Endothelial cell of umbilical vein (primary cell): ENCODE measurements around the gene SEMA3A. TPM values are rescaled to one million over a fixed set of nuclear protein-coding genes. Genes with fewer than 3 reads are reported as not detected.

Experiments
- BruUV-seq: library from RNA; stranded (reverse); fragments of 400-500 nt; replicated peaks from 2 replicates; lab custom pipeline; 2021; lab: Mats Ljungman, UMichigan
- CTCF ChIA-PET: fragments of 300-600, 350-600 bp; sonication (Branson Sonifier 250); formaldehyde crosslinking; loops from one replicate; lab custom pipeline; 2021; ENCODE audit warnings: antibody characterized with exemption, inconsistent platforms; lab: Charles Lee
- POLR2A ChIA-PET: fragments of 300-600, 350-600 bp; sonication (Branson Sonifier 250); formaldehyde crosslinking; loops from one replicate; lab custom pipeline; 2021; ENCODE audit warnings: antibody characterized with exemption, inconsistent platforms; lab: Charles Lee
- DNase-seq: peaks from one replicate; pipeline ENCODE4 v3.0.0-alpha.2; 2011; ENCODE audit warnings: low read depth, low spot score
- FAIRE-seq: peaks from 2 replicates; lab custom pipeline; 2011; peaks lifted over from hg19 to GRCh38; lab: Jason Lieb, UNC
- H2AFZ ChIP-seq: 2 replicates; pipeline ENCODE4 v1.6.0; 2012; ENCODE audit warnings: low read depth, low read length, control low read depth, inconsistent platforms
- H3K27ac ChIP-seq: 2 replicates; pipeline ENCODE4 v1.5.1; 2011; ENCODE audit warnings: low read depth, mild to moderate bottlenecking, control low read depth, low read length, moderate library complexity; ENCODE audit not compliant: insufficient read depth
- H3K27me3 ChIP-seq, 2 experiments: 2 replicates each; pipeline versions ENCODE4 v1.6.0 to v1.6.1; 2011; ENCODE audit warnings: low read length in 2 of 2, mixed read lengths in 1 of 2; ENCODE audit not compliant: control insufficient read depth in 2 of 2, insufficient read depth in 2 of 2
- H3K36me3 ChIP-seq, 2 experiments: 2 replicates in 1 of 2; 3 replicates in 1 of 2; pipeline ENCODE4 v1.5.1; 2011; ENCODE audit warnings: low read length in 2 of 2, mild to moderate bottlenecking in 1 of 2, moderate library complexity in 1 of 2; ENCODE audit not compliant: control insufficient read depth in 2 of 2, insufficient read depth in 2 of 2; ENCODE audit errors: extremely low read depth in 1 of 2
- H3K4me1 ChIP-seq: 3 replicates; pipeline ENCODE4 v1.5.1; 2011; ENCODE audit warnings: mild to moderate bottlenecking, low read length; ENCODE audit not compliant: control insufficient read depth, insufficient read depth; ENCODE audit errors: extremely low read depth
- H3K4me2 ChIP-seq: 2 replicates; pipeline ENCODE4 v1.6.1; 2011; ENCODE audit warnings: low read length, control low read depth, mixed read lengths; ENCODE audit not compliant: insufficient read depth
- H3K4me3 ChIP-seq, 3 experiments: fragments of 200-600 bp in 1 of 3; sonication (generic), shearing (Covaris generic) in 1 of 3; replicated peaks in 1 of 3; 2 replicates each; pipeline ENCODE4 v1.5.1; 2011 to 2016; ENCODE audit warnings: control low read depth in 3 of 3, low read length in 3 of 3, mild to moderate bottlenecking in 2 of 3, inconsistent platforms in 1 of 3, low read depth in 1 of 3, moderate library complexity in 1 of 3; ENCODE audit not compliant: insufficient read depth in 1 of 3
- H3K79me2 ChIP-seq: 2 replicates; pipeline ENCODE4 v1.6.0; 2012; ENCODE audit warnings: low read length, inconsistent platforms; ENCODE audit not compliant: control insufficient read depth, insufficient read depth
- H3K9ac ChIP-seq: replicated peaks from 2 replicates; pipeline ENCODE3; 2011; ENCODE audit warnings: low read length, control low read depth; ENCODE audit not compliant: insufficient read depth; ENCODE audit errors: extremely low read depth
- H3K9me1 ChIP-seq: replicated peaks from 3 replicates; pipeline ENCODE4 v1.6.0; 2011; ENCODE audit warnings: mild to moderate bottlenecking, low read length; ENCODE audit not compliant: control insufficient read depth, insufficient read depth; ENCODE audit errors: extremely low read depth
- H3K9me3 ChIP-seq: replicated peaks from 2 replicates; pipeline ENCODE4 v1.5.1; 2012; ENCODE audit warnings: low read length, inconsistent platforms; ENCODE audit not compliant: control insufficient read depth, insufficient read depth
- H4K20me1 ChIP-seq: replicated peaks from 2 replicates; pipeline ENCODE3; 2011; ENCODE audit warnings: mild to moderate bottlenecking, low read length; ENCODE audit not compliant: control insufficient read depth, insufficient read depth; ENCODE audit errors: extremely low read depth
- CTCF ChIP-seq, 2 donors: IDR thresholded peaks; 1 replicate in 1 of 2; 2 replicates in 1 of 2; pipeline ENCODE4 v1.5.1; 2011; ENCODE audit warnings: low read length in 2 of 2, mild to moderate bottlenecking in 2 of 2, moderate library complexity in 2 of 2, control low read depth in 1 of 2, inconsistent platforms in 1 of 2, low read depth in 1 of 2; ENCODE audit not compliant: insufficient read depth in 1 of 2; ENCODE audit errors: extremely low read depth in 1 of 2
- EZH2 ChIP-seq: IDR thresholded peaks from 2 replicates; pipeline ENCODE4 v1.6.1; 2012; ENCODE audit warnings: borderline replicate concordance, low read depth, mild to moderate bottlenecking, moderate library complexity, low read length, inconsistent platforms; ENCODE audit not compliant: severe bottlenecking
- FOS ChIP-seq: IDR thresholded peaks from 2 replicates; pipeline ENCODE4 v1.6.1; 2011; ENCODE audit warnings: mild to moderate bottlenecking, low read length, moderate library complexity, borderline replicate concordance; ENCODE audit not compliant: insufficient read depth
- GATA2 ChIP-seq: IDR thresholded peaks from 2 replicates; pipeline ENCODE4 v1.7.0; 2011; ENCODE audit warnings: low read depth, mild to moderate bottlenecking, moderate library complexity, mixed read lengths, low read length; ENCODE audit not compliant: insufficient read length, insufficient read depth
- JUN ChIP-seq: IDR thresholded peaks from 2 replicates; pipeline ENCODE4 v1.6.1; 2011; ENCODE audit warnings: borderline replicate concordance, low read depth; ENCODE audit not compliant: insufficient read length, insufficient read depth
- MAX ChIP-seq: IDR thresholded peaks from 2 replicates; pipeline ENCODE4 v1.6.1; 2011; ENCODE audit not compliant: insufficient read depth, insufficient read length
- MYC ChIP-seq: IDR thresholded peaks from one replicate; pipeline ENCODE4 v1.6.1; 2011; ENCODE audit warnings: mild to moderate bottlenecking, low read depth, low read length
- POLR2A ChIP-seq: IDR thresholded peaks from 2 replicates; pipeline ENCODE4 v1.6.1; 2012; ENCODE audit warnings: low read depth, mild to moderate bottlenecking, control low read depth, low read length
- POLR2AphosphoS5 ChIP-seq: IDR thresholded peaks from 2 replicates; pipeline ENCODE4 v1.6.1; 2012; ENCODE audit warnings: low read depth, mild to moderate bottlenecking, control low read depth, low read length, moderate library complexity; ENCODE audit not compliant: insufficient read depth
- dilution Hi-C: fragments of 300-500 bp; cut with MboI; formaldehyde crosslinking; loops from one replicate; pipeline ENCODE4 v1.15.0; 2019; ENCODE audit warnings: low sequenced_read_pairs; ENCODE audit not compliant: extremely low pct_ligation_motif_present
- intact Hi-C: fragments of 100-400 bp; cut with micrococcal nuclease; formaldehyde crosslinking; loops from one replicate; pipeline ENCODE4 v1.10.0; 2022
- polyA plus RNA-seq, 4 experiments: library from polyadenylated mRNA; depleted of rRNA in 3 of 4; stranded (reverse) in 3 of 4; unstranded in 1 of 4; fragments of >200 nt; gene quantifications; 2 replicates each; pipeline versions ENCODE4 v1.2.1 to v1.2.3, GENCODE V29; 2011 to 2012; ENCODE audit warnings: missing spikeins in 1 of 4
- total RNA-seq: library from RNA; stranded (reverse); gene quantifications from 2 replicates; pipeline ENCODE4 v1.2.3, GENCODE V29; 2021

Gene SEMA3A
- total and polyA plus RNA-seq, 2 donors (not counting 3 experiments of a cell fraction or from before 2014, with no cell fraction given) = 0.68 to 1.2 TPM

DNA sequence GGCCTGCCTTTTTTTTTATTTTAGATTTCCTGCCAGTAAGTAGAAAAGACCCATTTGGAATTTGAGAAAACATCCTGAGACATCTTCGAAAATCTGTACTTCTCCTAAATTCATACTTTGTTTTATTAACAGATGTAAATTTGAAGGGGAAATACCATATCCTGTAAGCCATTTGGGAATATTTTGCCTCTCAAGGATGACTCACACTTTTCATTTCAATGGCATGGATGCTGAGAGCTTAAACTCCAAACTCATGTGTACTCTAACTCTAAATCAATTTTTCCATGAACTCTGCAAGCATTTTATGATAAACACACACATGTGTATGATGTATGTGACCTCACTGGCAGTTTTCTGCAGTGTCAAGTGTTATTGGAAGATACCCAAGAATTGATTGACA lies 89.0 kb downstream of the SEMA3A start:
- Histone ChIP-seq H3K4me1 (peaks cover 9% of the 10 kb centered on the region), H3K79me2 (no peaks in the 10 kb centered on the region), H3K9ac (no peak overlapping the region), H3K9me3 (no peaks in the 10 kb centered on the region), H3K4me2 (no peak overlapping the region), H3K27me3 (no peaks in the 10 kb centered on the region), H3K36me3 (no peaks in the 10 kb centered on the region), H3K27ac (no peak overlapping the region), H3K4me3 (no peak overlapping the region), H2AFZ (no peak overlapping the region), H3K9me1 (no peaks in the 10 kb centered on the region), H4K20me1 (no peaks in the 10 kb centered on the region)
- intact Hi-C loops (no loop called here), dilution Hi-C loops (no loop called here)
- FAIRE-seq (no peak), DNase-seq (peak; percentile 63)
- BruUV-seq = no TSS peak
- ChIA-PET CTCF (interaction anchor here (1.0 to 1.2 kb wide), 2 partner anchors 18 to 67 kb away, joined by 3 to 5 read pairs; no protein-coding TSS in a partner anchor), POLR2A (no interaction called here)
- TF ChIP-seq JUN = peak; percentile 22
- TF ChIP-seq MYC = no peak
- no peak for TF ChIP-seq EZH2
- TF ChIP-seq FOS = peak; percentile 63

DNA sequence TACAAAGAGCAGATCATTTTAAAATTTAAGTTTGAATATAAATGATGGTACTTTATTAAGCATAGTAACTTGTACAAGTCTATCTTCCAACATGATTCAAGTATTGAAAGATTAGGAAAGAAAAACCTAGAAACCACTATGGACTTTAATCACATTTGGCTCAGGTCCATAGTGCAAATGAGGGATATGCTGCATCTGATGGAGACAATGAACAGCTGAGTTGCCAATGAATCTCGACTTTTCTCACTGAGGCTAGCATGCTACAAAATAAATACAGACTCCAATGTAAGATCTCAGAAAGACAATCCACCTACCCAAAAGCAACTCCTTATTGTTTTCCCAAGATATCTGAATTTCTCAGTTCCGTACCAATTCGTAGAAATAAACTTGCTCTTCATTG lies 89.8 kb downstream of the SEMA3A start:
- Histone ChIP-seq H3K4me1 (peaks cover 9% of the 10 kb centered on the region), H3K9me1 (no peaks in the 10 kb centered on the region), H3K36me3 (no peaks in the 10 kb centered on the region), H4K20me1 (no peaks in the 10 kb centered on the region), H3K27me3 (no peaks in the 10 kb centered on the region), H3K9ac (no peak overlapping the region), H3K27ac (no peak overlapping the region), H3K79me2 (no peaks in the 10 kb centered on the region), H3K4me2 (no peak overlapping the region), H2AFZ (no peak overlapping the region), H3K4me3 (no peak overlapping the region), H3K9me3 (no peaks in the 10 kb centered on the region)
- no TSS peak for BruUV-seq
- dilution Hi-C loops = no loop called here
- TF ChIP-seq MYC (no peak), POLR2A (no peak), MAX (no peak), GATA2 (no peak), CTCF (IDR thresholded peaks at IDR 0.05; ENCODE audit: extremely low read depth in 1 of 2, insufficient read depth in 1 of 2, low read depth in 1 of 2, low read length in 2 of 2) (no peak), POLR2AphosphoS5 (no peak), EZH2 (no peak), FOS (no peak), JUN (no peak)
- ChIA-PET CTCF (interaction anchor here (1.2 kb wide), 1 partner anchor 67 kb away, joined by 5 read pairs; no protein-coding TSS in a partner anchor), POLR2A (no interaction called here)
- DNase-seq = no peak
- intact Hi-C loops = no loop called here
- no peak for FAIRE-seq
